Ishikawa (cell line): ENCODE measurements around the gene CORT.

Experiments used
- EGR1 ChIP-seq: IDR thresholded peaks from 2 replicates; pipeline ENCODE4 v1.6.1; 2012
- FOXM1 ChIP-seq: IDR thresholded peaks from 2 replicates; pipeline ENCODE4 v1.6.1; 2012; ENCODE audit warnings: low read depth, borderline replicate concordance
- RAD21 ChIP-seq: IDR thresholded peaks from 2 replicates; pipeline ENCODE4 v1.6.1; 2012; ENCODE audit warnings: low read depth
- TAF1 ChIP-seq: IDR thresholded peaks from 2 replicates; pipeline ENCODE4 v1.6.1; 2012; ENCODE audit warnings: low read depth, mild to moderate bottlenecking
- ZBTB7A ChIP-seq: IDR thresholded peaks from 2 replicates; pipeline ENCODE4 v1.6.1; 2012; ENCODE audit warnings: low read depth
- TF ChIP-seq, protein P1 (sequence below): IDR thresholded peaks from 2 replicates; pipeline ENCODE4 v1.6.1; 2012; ENCODE audit warnings: low read depth, mild to moderate bottlenecking

DNA sequence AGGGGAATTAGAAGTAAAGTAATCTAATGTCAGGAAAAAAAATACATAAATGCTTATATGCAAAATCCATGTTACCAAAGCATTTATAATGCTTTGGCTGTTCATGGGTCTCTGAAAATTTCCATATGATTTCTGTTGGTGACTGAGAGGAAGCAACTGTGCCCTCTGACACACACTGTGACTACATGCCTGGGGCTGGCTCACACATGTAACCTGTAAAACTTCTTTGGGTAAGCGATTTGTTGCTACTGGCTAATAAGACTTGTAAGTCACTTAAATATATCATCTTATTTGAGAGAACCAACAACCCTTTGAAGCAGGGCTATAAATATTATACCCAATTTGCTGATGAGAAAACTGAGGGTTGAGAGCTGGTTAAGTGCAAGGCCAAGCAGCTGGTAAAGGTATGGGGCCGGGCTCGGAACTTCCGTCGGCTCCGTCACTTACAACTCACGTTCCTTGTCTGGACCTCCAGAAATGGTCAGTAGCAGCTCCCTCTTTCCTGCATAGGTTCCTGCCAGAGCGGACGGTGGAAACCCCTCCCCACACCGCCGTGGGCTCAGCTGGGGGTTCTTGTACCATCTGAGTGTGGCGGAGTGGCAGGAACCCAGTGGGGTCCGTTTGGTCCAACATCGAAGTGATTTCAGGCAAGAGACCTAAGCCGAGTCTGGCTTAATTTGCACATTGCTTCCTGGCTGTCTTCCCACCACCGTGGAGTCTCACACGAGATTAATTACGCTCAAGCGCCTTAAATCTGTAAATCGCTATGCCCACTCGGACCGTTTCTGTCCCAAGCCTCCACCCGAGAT lies 21.8 kb downstream of the CORT start:
- TF ChIP-seq RAD21 (no peak), TAF1 (no peak), EGR1 (no peak), FOXM1 (no peak), ZBTB7A (no peak)
- TF ChIP-seq, protein P1, sequence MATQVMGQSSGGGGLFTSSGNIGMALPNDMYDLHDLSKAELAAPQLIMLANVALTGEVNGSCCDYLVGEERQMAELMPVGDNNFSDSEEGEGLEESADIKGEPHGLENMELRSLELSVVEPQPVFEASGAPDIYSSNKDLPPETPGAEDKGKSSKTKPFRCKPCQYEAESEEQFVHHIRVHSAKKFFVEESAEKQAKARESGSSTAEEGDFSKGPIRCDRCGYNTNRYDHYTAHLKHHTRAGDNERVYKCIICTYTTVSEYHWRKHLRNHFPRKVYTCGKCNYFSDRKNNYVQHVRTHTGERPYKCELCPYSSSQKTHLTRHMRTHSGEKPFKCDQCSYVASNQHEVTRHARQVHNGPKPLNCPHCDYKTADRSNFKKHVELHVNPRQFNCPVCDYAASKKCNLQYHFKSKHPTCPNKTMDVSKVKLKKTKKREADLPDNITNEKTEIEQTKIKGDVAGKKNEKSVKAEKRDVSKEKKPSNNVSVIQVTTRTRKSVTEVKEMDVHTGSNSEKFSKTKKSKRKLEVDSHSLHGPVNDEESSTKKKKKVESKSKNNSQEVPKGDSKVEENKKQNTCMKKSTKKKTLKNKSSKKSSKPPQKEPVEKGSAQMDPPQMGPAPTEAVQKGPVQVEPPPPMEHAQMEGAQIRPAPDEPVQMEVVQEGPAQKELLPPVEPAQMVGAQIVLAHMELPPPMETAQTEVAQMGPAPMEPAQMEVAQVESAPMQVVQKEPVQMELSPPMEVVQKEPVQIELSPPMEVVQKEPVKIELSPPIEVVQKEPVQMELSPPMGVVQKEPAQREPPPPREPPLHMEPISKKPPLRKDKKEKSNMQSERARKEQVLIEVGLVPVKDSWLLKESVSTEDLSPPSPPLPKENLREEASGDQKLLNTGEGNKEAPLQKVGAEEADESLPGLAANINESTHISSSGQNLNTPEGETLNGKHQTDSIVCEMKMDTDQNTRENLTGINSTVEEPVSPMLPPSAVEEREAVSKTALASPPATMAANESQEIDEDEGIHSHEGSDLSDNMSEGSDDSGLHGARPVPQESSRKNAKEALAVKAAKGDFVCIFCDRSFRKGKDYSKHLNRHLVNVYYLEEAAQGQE: no peak
